HG03039 (cell line): ENCODE data around the gene AMDHD1.
"Not testable (repeated sequence)": the region's sequence is repeated elsewhere in the genome, so short reads cannot be mapped to it uniquely, and the experiment has no call there.

Experiments used
- ATAC-seq: cut with Tn5 transposase; IDR thresholded peaks from one replicate; pipeline ENCODE4 v1.9.1; 2021; ENCODE audit warnings: mild to moderate bottlenecking, moderate library complexity; ENCODE audit not compliant: unreplicated experiment

AMDHD1 gene

GRCh38 chr12:95962222-95962621 is 19.1 kb downstream of the AMDHD1 start:
- ATAC-seq: no peak

GRCh38 chr12:95963096-95963495 is 20.0 kb downstream of the AMDHD1 start:
- no peak for ATAC-seq

DNA sequence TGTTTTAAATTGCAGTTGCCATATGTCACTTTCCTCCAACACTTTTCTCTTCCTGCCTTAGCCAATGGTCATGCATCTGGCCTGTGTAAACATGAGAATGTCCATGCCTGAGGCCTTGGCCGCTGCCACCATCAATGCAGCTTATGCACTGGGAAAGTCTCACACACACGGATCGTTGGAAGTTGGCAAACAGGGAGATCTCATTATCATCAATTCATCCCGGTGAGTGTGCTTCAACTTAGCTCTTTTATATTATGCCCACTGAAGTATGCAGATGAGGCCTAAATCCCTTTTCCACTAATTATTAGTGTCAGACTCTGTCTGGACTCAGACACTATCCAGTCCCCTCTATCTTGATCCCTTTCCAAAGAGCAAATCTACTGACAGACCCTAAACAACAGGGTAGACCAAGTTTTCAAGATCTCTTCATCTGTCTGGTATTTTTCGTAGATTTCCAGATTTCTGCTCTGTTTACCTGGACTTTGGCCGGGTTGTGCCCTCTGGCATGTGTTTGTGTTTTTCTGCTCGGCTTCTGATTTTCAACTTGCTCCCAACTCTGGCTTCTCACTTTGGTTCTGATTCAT is 23.2 kb downstream of the AMDHD1 start:
- ATAC-seq: no peak

- no peak for ATAC-seq
Measured at GRCh38 chr12:95967301-95967700, 24.2 kb downstream of the AMDHD1 start.

- not testable (repeated sequence) for ATAC-seq
Measured at GRCh38 chr12:95969116-95969515, 26.0 kb downstream of the AMDHD1 start.

- no peak for ATAC-seq
Measured at GRCh38 chr12:95970905-95971304, 27.8 kb downstream of the AMDHD1 start.

GRCh38 chr12:95972832-95973456 is 29.8 kb downstream of the AMDHD1 start:
- no peak for ATAC-seq

GRCh38 chr12:95974358-95974757 is 31.2 kb downstream of the AMDHD1 start:
- no peak for ATAC-seq

DNA sequence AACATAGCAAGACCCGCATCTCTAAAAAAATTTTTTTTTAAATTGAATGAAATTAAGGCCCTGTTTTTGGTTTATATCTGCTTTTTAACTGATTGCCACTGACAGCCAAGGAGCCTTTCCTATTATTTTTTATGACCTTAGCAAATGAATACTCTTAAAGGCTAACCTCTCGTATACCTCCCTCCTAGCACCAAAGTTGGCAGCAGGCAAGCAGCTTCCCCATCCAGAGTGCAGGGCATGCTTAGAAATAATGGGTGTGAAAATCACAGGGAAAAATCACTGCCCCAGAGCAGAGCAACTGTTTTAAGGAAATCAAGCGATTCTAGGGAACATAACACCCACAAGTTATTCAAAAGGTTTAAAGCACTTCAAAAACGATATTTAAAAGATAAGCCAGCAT is 32.4 kb downstream of the AMDHD1 start:
- no peak for ATAC-seq

DNA sequence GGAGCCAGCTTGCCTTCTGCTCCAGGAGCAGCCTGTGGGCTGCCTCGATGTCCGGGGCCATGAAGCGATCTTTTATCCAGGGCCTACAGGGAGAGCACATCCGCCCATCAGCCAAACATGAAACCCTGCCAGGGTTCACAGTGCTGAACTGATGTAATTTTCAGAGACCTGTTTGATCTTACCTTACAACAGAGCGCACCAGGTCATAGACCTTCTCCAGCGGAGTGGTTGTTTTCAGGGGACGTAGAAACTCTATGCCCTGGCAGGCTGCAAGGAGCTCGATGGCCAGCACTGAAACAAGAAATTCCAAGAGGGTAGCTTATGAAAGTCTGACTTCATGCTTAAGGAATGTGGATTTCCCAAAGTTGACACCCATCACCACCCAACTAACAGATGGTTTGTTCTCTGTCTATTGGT is 33.3 kb downstream of the AMDHD1 start:
- no peak for ATAC-seq

- ATAC-seq: no peak
Measured at GRCh38 chr12:95977764-95978305, 34.7 kb downstream of the AMDHD1 start.

DNA sequence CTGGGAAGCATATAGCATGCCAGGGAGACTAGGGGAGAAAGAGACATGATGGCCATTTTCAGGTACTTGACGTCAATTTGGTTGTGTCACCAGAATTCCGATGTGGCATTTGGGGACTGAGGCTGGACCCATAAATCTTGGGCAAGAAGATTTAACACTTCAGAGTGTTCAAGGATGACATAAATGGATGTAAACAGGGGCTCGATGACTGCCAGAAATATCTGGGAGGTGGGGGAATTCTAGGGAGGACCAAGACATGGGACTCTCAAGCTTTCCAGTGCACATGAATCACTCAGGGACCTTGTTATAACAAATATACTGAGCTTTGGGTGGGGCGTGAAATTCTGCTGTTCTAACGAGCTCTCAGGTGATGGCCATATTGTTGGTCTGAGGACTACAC is 35.2 kb downstream of the AMDHD1 start:
- no peak for ATAC-seq

DNA sequence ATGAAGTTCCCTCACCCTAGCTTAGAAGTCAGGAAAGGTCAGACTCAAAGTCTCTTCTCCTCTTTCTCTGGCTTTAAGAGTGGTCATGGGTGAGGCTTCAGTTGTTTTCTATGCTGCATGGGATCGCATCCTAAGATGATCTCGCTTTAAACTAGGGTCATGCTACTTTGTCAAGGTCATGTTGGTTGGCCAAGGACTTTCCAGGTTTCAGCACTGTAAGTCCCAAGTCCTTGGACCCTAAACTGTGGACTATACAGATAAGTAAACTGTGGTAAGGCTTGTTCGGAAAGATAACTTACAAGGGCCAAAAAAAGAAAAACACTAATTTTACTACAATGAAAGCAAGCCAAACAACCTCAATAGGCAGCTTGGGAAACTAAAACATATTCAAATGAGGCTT is 35.6 kb downstream of the AMDHD1 start:
- no peak for ATAC-seq

DNA sequence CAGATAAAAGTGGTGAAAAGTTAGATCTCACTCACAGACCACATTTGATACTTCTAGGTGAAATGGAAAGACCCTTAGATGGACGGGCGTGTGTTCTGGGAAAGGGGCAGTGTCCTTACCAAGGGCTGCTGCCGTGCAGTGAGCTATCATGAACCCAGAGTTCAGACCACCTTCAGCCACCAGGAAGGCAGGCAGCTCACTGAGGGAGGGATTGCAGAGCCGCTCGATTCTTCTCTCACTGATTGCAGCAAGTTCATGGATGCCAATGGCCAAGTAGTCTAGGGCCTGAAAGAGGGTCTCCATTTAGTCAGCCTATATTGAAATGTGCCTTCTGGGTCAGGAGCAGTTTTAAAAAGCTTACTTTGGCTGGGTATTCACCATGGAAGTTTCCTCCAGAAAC is 37.3 kb downstream of the AMDHD1 start:
- no peak for ATAC-seq

- ATAC-seq: no peak
Measured at GRCh38 chr12:95982602-95983001, 39.5 kb downstream of the AMDHD1 start.

GRCh38 chr12:95984682-95985081 is 41.6 kb downstream of the AMDHD1 start:
- ATAC-seq: no peak

GRCh38 chr12:95986635-95987570 is 43.8 kb downstream of the AMDHD1 start:
- ATAC-seq: no peak

GRCh38 chr12:95988506-95989275 is 45.6 kb downstream of the AMDHD1 start:
- ATAC-seq: no peak

DNA sequence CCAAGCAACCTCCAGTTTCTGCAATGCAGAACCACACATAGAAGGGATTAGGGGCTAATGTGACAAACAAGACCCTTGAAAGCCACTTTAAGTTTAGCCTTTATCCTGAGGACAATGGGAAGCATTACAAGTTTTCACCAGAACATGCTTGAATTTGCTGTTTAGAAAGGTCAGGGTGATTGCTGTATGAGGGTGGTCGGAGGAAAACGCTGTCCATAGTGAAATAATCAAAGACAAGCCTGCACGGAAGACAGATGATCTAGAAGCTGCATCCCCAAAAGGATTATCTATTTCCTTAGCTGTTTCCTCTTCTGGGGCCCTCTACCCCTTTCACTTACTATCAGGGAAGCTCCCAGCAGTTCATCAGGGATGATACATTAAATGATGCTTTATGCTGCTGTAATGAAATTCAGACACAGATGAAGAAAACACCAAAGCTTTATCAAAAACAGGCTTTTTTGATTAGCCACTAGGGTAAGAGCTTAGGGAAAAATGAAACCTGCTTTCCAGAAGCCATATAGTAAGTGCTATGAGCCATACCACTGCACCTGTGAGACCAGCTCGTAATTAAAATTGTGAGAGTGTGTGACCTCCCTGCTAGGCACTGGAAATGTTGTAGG is 46.5 kb downstream of the AMDHD1 start:
- no peak for ATAC-seq

DNA sequence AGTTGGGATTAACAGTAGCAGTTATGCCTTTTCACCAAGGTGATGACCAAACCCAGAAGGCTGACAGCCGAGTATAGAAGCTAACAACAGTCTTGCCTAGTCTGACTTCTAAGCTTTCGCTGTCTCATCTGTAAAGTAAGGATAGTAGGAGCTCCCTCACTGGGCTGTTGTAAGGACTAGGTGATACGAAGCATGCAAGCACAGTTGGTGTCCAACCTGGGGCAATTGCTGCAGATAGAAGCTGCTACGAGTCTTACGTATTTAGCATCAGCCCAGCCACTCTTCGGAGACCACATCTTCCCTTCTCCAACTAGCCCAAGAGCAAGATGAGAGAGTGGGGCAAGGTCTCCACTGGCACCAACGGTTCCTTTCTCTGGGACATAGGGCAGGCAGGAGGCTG is 47.0 kb downstream of the AMDHD1 start:
- ATAC-seq: no peak
